COLO668 (cell line): Measurements from ENCODE around the gene OCEL1.

Experiments used
- DNase-seq: peaks from one replicate; lab custom pipeline; 2025; ENCODE audit not compliant: unreplicated experiment; lab: John Stamatoyannopoulos, UW

Gene OCEL1

DNA sequence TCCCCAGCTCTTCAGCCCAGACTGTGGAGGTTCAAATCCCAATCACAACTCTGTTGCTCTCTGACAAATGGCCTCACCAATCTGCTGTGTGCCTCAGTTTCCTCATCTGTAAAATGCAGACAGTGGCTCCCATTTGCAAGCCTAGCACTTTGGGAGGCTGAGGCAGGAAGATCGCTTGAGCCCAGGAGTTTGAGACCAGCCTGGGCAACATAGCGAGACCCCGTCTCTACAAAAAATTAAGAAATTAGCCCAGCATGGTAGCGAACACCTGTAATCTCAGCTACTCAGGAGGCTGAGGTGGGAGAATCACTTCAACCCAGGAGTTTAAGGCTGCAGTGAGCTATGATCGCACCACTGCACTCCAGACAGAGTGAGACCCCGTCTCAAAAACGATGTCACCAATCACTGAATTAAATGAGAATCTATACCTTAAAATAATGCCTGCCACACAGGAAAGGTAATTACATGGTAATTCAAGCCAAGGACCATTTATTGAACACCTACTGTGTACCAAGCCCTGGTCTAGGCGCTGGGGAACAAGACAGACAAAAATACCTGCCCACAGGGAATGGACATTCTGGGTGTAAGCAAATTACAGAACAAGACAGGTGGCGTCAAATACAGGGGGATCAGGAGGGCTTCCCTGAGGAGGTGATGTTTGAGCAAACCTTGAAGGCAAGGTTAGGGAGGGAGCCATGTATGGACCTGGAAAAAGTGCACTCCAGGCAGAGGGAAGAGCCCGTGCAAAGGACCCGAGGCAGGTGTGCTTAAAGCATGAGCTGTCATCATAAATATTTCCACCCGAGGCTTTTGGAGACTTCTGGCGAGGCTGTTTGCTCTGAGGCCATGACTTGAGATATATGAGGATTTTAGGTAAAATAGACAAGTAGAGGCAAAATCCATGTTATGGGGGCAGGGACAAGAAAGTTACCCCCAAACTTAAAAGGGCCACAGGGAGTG, 12.0 kb downstream of the OCEL1 start:
- no peak for DNase-seq

DNA sequence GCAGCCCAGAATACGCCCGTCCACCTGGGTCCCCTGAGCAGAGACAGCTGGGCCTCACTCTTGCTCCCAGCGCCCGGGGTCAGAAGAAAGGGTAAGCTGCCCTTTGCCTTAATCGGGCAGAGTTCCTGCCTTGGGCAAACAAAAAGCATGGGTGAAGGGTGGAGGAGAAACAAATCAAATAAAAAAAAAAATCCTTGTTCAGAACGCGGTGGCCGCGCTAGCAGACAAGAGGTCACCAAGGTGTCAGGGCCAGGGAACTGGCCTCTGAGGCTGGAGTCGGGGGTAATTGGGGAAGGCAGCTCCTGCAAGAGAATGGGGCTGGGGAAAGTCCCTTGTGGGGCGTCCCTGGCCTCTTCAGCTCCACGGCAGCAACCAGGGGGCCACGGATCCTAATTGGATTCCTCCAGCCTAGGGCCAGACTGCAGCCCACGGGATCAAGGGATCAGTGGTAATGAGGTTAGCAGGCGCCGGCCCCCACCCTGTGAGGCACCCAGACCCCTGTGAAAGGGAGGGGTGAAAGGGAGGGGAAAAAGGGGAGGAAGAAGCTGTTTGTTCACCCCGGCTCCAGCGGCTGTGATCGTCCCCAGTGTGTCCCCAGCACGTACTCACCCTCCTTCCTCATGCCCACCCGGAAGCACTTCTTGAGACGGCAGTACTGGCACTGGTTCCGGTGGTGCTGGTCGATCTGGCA, 14.2 kb downstream of the OCEL1 start:
- no peak for DNase-seq

DNA sequence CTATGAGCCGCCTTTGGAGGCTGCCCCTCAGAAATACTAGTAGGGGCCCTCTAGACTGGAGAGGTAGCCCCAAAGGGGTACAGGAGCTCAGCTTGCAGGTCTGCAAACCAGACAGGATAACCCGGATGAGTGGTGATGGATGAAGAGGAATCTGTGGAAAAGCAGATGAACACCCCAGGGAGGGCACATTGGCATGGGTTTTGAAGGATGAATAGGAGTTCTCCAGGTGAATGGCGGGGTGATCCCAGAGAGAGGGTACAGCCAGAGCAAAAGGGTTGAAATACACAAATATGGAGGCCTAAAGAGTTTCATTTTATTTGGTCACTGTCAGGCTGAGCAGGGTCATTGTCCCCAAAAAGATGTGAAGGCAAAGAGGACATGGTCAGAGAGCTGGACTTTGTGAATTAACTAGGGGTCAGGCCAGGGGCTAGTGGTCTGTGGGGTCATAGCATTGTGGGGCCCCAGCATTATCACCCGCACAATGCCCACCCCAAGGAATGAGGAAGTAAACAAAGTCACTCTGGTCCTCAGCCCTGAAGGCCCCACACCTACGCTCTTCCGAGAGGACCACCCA, 14.9 kb downstream of the OCEL1 start:
- no peak for DNase-seq

DNA sequence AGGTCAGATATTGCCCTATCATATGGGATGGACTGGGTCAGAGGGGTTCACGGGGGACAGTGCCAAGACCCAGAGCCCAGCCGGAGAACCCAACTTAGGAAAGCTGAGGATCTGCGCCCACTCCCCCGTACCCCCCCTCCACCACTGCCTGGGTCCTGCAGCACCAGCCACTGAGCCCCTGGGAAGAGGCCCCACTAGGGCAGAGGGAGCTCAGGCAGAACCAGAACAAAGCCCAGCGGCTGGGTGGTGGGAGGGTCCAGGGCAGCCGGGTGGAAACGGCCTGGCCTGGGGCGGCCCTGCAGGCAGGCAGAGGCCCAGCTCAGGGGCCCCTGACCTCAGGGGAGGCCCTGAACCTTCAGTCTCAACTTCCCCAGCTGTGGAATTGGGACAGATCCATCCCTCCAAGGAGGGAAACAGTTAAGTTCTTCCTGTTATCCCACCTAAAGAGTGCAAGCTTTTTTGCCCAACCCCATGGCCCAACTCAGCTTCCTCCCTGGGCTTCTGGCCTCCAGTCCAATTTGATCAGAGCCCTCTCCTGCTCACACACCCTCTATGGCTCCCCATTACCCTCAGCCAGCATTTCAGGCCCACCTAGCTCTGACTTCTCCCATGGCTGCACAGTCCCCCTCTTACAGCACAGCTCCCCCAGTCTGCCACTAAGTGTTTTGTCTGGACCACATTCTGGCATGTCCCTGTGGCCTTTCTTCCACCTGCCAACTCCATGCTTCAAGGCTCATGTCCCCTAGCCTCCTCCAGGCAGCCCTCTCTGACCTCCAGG, 16.6 kb downstream of the OCEL1 start:
- no peak for DNase-seq

DNA sequence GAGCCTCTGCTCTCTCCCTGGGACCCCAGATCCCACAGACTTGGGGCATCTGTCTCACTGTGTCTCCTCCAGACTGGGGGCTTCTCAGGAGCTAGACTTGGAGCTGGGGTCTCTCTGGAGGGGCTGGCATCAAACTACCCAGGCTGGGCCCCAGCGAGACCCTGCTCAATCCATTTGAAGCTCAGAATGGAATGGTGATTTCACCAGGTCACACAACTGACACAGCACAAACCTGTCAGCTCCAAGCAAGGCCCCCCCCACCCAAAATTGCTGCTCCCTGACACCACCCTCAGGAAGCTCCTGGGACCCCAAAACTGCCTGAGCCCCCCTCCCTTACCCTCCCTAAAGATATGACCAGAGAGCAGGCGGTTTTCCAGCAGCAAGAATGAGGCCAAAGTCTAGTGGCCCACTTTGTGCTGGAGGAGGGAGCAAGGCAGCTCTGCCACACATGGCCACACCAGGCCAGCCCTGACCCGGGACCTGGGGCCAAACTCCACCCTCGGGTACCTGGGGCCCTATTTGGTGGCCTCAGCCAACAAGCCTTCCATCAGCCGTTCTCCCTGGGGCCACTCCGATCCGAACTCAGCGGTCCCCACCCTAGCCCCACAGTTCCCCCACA, 17.3 kb downstream of the OCEL1 start:
- no peak for DNase-seq

DNA sequence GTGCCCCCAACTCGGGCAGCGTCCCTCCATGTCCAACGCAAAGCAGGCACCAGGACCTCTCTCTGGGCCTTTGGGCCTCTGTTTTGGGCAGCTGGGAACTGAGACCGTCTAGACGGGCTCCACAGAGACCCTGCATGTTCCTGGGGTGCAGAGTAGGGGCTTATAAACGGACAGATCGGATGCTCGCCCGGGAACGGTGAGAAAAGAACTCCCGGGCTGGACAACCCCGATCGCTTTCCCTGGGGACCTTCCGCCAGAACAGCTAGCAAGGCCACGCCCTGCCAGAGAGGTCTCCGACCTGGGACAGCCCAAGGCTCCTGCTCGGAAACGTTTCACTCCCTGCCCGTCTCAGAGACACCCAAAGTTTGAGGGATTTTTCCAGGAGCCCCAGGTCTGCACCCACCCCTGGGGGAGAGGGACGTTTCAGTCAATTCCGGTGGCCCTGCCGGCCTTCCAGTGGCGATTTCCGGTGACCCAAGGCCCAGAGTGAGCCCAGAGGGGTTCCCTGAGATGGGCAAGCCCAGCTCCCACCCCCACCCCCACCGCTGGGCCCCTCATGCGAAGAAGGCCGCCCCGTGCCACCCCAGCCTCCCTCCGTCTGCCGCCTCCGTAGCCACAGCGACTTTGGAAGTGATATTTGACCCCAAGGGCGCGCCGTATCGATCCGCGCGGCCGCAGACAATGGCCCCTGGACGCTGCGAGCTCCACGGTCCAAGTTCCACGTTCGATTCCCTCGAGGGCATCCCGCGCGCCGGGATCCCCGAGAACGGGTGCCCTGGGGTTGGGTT, 18.0 kb downstream of the OCEL1 start:
- DNase-seq, result peak; percentile 66

DNA sequence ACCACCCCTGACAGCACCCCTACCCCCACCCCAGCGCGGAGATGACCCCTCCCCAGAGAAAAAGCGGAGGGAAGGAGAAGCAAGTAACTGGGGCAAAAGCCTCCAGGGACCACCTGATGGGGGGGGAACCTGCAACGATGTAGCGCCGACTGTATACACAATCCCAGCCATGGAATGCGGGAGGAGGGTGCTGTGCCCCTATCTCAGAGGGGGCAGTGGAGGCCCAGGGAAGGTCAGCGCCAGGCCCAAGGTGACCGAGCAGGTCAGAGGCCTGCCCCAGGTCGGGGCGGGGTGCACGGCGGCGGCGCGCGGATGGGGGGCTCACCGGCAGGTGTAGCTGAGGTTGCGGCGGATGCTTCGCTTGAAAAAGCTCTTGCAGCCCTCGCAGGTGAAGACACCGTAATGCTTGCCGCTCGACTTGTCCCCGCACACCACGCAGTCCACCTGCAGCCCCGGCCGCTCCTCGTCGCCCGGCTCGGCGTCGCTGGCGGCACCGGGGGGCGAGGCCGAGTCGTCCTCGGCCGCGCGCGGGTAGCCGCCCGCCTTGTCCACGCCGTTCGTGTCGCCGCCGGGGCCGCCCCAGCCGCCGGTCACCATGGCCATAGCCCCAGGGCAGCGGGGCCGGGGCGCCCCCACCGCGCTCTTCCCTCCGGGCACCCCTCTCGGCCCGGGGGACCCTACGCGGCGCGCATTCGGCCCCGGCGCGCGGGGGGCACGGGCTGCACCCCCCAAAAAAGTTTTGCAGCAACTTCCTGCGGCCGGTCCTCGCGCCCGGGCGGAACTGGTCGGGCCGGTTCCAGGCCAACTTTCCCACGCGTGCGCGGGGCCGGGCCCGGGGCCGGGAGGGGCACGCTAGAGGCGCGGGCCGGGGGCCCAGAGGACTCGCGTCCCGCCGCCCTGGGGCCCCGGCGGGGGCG, 18.9 kb downstream of the OCEL1 start:
- DNase-seq, result peak; percentile 63

DNA sequence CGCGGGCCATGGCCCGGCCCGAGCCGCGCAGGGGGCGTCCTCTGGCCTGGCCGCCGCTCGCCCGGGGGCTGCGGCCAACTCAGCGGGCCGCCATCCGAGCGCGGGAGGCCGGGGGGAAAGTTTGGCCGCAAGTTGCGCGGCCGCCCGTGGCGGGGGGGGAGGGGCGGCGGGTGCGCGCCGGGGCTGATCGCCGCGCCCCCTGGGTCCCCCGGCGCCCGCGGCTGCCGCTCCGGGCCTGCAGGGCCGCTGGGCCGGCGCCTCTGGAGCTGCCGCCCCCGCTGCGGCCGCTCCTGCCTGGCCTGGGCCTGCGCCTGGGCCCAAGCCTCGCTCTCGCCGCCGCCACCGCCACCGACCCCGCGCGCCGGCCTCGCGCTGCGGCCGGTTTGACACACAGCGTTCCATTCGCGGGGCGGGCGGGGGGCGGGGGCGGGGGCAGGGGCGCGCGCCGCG, 19.5 kb downstream of the OCEL1 start, which contains the start of gene NR2F6:
NR2F6 (minus strand) TSS at position 385 of the 450 bp plus-strand sequence. CDS start 699 bp downstream, outside the sequence.
- no peak for DNase-seq

DNA sequence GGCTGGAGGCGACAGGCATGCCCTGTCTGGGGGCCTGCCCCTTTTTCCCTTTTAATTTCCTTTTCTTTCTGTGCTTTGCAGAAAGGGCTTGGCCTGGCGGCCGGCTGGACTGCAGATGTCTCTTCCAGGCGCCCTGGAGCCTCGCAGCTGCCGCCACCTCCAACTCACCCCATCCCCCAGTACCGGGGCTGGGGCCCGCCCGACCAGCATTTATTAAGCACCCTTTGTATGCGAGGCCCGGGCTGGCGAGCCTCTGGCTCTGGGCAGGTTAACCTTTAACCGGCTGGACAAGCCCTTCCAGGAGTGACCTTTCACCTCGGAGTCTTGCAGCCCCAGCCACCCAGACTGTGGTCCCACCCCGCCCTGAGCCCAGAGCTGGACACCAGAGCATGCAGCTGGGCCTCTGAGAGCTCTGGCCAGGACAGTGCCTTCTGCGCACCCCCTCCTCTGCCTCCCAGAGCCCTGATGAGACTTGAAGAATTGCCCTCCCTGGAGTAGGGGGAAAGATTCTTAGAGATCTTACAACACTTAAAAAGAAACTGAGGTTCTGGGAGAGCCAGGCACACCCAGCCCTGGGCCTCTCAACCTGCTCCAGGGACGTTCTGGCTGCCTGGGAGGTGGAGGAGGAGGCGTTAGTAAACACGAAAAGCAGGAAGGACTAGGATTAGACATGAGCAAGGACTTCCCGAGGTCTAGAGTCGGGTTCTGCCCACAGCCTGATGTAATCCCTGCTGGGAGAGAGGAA, 20.8 kb downstream of the OCEL1 start:
- peak; percentile 79 for DNase-seq

DNA sequence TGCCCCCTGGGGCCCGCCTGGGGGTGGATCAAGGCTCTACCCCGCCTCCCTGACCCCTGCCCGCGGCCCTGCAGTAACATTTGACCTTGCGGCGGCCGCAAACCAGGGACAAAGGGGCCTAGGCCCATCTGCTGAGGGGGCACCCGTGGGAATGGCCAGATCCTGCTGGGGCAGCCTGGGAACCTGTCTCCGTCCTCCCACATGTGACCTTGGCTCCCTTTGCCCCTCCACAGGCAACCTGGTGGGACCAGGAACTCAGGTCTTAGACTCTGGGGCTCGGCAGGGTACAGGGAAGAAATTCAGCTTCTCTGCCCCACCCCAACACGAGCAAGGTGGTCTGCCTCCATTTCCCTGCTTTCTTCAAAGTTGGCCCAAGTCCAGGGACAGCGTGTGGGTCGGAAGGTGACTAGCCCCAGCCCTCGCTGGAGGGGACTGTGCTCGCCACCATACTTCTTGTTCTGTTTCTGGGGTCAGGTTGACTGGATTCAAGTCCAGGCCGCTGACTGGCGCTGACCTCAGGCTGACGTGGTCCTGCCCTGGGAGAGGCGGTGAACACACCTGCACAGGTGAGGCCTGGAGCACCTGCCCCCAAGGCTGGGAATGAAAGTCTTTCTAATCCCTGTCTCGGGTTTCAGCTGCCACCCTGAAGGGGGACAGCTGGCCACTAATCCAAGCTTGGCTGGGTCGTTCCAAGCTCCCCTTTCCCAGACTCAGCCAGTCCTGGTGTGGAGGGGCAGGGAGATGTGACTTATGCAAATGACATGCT, 22.2 kb downstream of the OCEL1 start:
- peak; percentile 93 for DNase-seq

DNA sequence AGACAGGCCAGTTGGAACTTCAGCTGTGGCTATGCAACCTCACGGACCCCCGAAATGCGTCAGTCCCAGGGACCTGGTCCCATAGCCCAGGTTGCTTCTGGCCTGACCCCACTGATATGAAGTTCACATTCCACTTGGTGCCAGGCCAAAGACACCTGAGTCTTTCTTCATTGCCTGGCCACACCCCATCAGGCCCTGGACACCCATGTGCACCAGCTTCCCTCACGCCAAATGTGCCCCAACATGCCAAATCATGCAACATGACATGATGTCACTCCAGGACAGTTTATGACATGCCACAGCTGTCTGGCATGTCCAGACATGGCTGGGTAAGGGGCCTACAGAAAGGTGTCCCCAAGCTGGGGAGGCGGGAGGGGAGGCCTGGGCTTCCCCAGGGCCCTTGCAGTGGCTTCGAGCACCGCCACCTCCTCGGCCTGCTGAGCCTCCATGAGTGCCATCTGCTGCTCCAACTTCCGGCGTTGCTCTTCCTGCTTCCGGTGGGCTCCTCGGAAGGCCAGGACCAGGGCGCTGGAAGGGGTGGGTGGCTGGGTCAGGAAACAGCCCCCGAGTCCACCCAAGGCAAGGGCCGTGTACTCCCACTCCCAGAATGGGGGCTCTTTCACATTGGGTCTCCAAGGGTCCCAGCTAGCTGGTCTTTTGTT, 24.0 kb downstream of the OCEL1 start:
- no peak for DNase-seq

DNA sequence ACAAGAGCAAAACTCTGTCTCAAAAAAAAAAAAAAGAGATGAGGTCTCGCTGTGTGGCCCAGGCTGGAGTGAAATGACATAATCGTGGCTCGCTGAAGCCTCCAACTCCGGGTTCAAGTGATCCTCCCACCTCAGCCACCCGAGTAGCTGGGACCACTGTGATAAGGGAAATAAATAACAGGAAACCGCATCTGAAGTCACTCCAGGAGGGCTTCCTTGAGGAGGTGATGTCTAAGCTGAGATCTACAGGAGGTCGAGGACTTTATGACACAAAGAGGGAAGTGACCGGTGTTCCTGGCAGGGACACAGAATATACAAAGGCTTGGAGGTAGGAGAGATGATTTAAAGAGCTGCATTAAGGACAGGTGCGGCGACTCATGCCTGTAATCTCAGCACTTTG, 28.6 kb downstream of the OCEL1 start:
- DNase-seq, result no peak

DNA sequence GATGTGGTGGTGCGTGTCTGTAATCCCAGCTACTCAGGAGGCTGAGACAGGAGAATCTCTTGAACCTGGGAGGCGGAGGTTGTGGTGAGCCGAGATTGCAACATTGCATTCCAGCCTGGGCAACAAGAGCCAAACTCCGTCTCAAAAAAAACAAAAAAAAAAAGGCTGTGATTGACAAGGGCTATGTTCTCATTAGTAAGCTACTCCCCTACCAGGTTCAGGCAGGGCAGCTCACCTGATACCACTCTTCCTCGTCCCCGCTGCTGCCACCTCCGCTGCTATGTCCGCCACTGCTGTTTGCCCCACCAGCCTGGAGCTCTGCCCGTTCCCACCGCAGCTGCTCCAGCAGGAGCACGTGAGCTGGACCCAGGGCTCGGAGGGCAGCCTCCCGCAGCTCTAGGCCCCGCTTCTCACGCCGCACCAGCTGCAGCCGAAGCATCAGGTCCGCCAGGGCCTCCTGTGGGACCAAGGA, 29.2 kb downstream of the OCEL1 start:
- DNase-seq, result peak; percentile 54

DNA sequence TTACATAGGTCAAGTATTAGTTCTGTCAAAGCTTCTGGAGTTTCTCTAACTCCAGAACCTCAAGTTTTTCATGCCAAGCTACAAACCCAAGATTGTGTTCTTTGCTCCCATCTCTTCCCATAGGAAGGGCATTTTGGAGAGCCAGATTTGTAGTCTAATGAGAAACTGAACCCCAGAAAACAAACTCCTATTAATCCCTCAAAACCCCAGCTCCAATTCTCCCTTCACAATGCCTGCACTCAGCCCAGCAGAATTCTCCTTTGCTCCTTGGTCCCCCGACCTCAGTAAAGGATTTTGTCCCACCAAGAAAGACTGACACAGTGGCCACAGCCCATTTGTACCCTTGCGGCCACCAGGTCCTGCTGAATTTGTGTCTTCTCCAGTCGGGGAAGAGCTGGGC, 30.1 kb downstream of the OCEL1 start:
- DNase-seq, result no peak

DNA sequence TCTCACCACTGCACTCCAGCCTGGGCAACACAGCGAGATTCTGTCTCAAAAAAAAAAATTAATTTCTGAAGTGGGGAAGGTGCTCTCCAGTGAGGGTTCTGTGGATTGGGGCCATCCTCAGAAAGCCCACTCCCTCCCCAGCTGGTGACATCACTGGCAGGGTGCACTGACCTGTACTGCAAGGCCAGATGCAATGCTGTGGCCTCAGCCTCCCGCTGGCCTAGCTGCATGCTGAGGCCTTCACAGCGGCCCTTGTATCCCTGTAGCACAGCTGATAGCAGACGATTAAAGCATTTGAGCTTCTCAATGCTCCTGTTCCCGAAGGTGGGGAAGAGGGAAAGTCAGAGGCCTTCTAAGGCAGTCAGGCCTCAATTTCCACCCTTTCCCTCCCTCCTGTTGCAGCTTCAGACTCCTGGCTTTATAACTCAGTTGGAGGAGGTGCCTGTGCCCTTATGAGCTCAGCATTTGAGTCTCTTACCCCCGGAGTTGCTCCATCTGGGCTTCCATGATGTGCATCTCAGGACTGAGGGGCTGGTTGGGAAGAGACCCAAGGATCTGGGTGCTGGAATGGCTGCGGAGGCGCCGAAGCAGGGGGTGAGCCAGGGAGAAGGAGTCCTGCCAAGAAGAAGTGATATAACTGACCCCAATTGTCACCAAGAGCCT, 33.2 kb downstream of the OCEL1 start:
- no peak for DNase-seq

DNA sequence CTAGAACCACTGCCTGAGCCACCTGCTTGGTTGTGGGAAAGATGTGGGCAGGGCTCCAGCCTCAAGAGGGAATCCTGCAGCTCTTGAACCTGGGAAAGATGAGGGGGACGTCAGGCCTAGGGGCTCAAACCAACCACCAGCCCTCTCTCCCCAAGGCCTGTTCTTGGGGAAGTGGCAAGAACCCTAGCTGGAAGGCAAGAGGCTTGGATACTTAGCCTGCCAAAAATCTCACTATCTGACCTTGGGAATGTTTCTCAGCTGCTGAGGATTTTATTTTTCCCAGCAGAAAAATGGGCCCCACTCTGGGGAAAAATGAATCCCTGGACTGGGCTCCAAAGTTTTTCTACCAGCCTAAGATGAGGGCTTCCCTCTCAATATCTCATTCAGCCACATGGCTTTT, 33.9 kb downstream of the OCEL1 start:
- DNase-seq, result no peak
